Karpas-422 (cell line): ENCODE results near the gene COL6A6. TPM values are rescaled to one million over a fixed set of nuclear protein-coding genes. Genes with fewer than 3 reads are reported as not detected.

Experiments
- DNase-seq: peaks from one replicate; pipeline ENCODE4 v3.0.0-alpha.2; 2015
- H2AFZ ChIP-seq: fragments of 200-600 bp; sonication (generic); 2 replicates; pipeline ENCODE4 v1.6.1; 2014; ENCODE audit warnings: antibody characterized with exemption, low read length, mixed read lengths
- H3K27ac ChIP-seq: fragments of 200-600 bp; sonication (generic); 2 replicates; pipeline ENCODE4 v1.5.1; 2014; ENCODE audit warnings: mild to moderate bottlenecking, low read length, moderate library complexity
- H3K27me3 ChIP-seq: fragments of 200-600 bp; sonication (generic); 2 replicates; pipeline ENCODE4 v1.6.1; 2014; ENCODE audit warnings: low read length, mixed read lengths
- H3K36me3 ChIP-seq: fragments of 200-600 bp; sonication (generic); 2 replicates; pipeline ENCODE4 v1.6.1; 2014; ENCODE audit warnings: low read length, mixed read lengths; ENCODE audit not compliant: insufficient read depth
- H3K4me1 ChIP-seq: fragments of 200-600 bp; sonication (generic); 2 replicates; pipeline ENCODE4 v1.6.1; 2014; ENCODE audit warnings: mild to moderate bottlenecking, low read length, mixed read lengths
- H3K4me2 ChIP-seq: fragments of 200-600 bp; sonication (generic); 2 replicates; pipeline ENCODE4 v1.6.1; 2014; ENCODE audit warnings: low read length, low read depth, mild to moderate bottlenecking; ENCODE audit not compliant: poor library complexity, severe bottlenecking
- H3K4me3 ChIP-seq: fragments of 200-600 bp; sonication (generic); 2 replicates; pipeline ENCODE4 v1.5.1; 2014; ENCODE audit warnings: mild to moderate bottlenecking, antibody characterized with exemption, low read length, mixed read lengths
- H3K79me2 ChIP-seq: fragments of 200-600 bp; sonication (generic); 2 replicates; pipeline ENCODE4 v1.6.1; 2014; ENCODE audit warnings: mild to moderate bottlenecking, low read length, mixed read lengths
- H3K9ac ChIP-seq: fragments of 200-600 bp; sonication (generic); 2 replicates; pipeline ENCODE4 v1.6.0; 2014; ENCODE audit warnings: low read length
- H3K9me2 ChIP-seq: fragments of 200-600 bp; sonication (generic), shearing (Covaris generic); replicated peaks from 2 replicates; pipeline ENCODE4 v1.6.0; 2014; ENCODE audit warnings: mild to moderate bottlenecking, low read length, moderate library complexity; ENCODE audit not compliant: insufficient read depth
- H3K9me3 ChIP-seq: fragments of 300-700, 200-600 bp; sonication (generic); 2 replicates; pipeline ENCODE4 v1.6.1; 2014; ENCODE audit warnings: low read length, mixed read lengths
- H4K20me1 ChIP-seq: fragments of 200-600 bp; sonication (generic); 2 replicates; pipeline ENCODE4 v1.6.1; 2014; ENCODE audit warnings: mild to moderate bottlenecking, antibody characterized with exemption, low read length, low read depth; ENCODE audit not compliant: insufficient read depth
- total RNA-seq: library from RNA; depleted of rRNA; stranded (reverse); fragments of >200 nt; shearing (Covaris generic); gene quantifications from 2 replicates; pipeline ENCODE4 v1.2.3, GENCODE V29; 2014; ENCODE audit warnings: low replicate concordance

Gene COL6A6
- total RNA-seq, 1 experiment from 2014 or later, result not detected

DNA sequence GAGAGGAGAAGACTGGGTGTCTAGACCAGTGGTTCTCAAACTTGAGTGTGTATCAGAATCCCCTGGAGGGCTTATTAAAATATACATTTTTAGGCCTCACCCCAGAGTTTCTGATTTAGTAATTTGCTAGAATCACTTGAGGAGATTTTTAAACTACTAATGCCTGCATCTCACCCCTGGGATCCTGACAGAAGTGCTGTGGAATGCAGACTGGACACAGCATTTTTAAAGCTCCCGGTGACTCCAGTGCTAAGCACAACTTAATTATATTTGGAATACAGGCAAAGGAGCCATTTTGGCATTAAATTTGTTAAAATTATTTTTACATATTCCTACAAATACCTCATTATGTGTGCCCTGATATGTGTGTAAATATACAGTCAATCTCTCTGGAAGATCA, 26.7 kb upstream of the COL6A6 start:
- Histone ChIP-seq H3K9ac (no peak overlapping the region), H3K36me3 (no peaks in the 10 kb centered on the region), H3K4me1 (no peaks in the 10 kb centered on the region), H3K4me3 (no peak overlapping the region), H3K4me2 (no peak overlapping the region), H3K27ac (no peak overlapping the region), H3K9me2 (no peaks in the 10 kb centered on the region), H4K20me1 (no peaks in the 10 kb centered on the region), H3K79me2 (no peaks in the 10 kb centered on the region), H2AFZ (no peak overlapping the region), H3K9me3 (no peaks in the 10 kb centered on the region), H3K27me3 (no peaks in the 10 kb centered on the region)
- DNase-seq, result no peak

- Histone ChIP-seq H3K9ac (no peak overlapping the region), H3K4me2 (no peak overlapping the region), H3K9me2 (no peaks in the 10 kb centered on the region), H3K36me3 (no peaks in the 10 kb centered on the region), H4K20me1 (no peaks in the 10 kb centered on the region), H3K9me3 (no peaks in the 10 kb centered on the region), H3K4me3 (no peak overlapping the region), H3K27ac (no peak overlapping the region), H3K79me2 (no peaks in the 10 kb centered on the region), H2AFZ (no peak overlapping the region), H3K27me3 (no peaks in the 10 kb centered on the region), H3K4me1 (no peaks in the 10 kb centered on the region)
- DNase-seq, result no peak
Observed at GRCh38 chr3:130491431-130491830, 25.5 kb upstream of the COL6A6 start.

GRCh38 chr3:130504701-130505100, 12.3 kb upstream of the COL6A6 start:
- Histone ChIP-seq H4K20me1 (no peaks in the 10 kb centered on the region), H3K36me3 (no peaks in the 10 kb centered on the region), H3K27me3 (no peaks in the 10 kb centered on the region), H3K4me2 (no peak overlapping the region), H3K9ac (no peak overlapping the region), H3K9me3 (no peaks in the 10 kb centered on the region), H3K4me1 (no peaks in the 10 kb centered on the region), H3K79me2 (no peaks in the 10 kb centered on the region), H3K9me2 (no peaks in the 10 kb centered on the region), H3K27ac (no peak overlapping the region), H2AFZ (no peak overlapping the region), H3K4me3 (no peak overlapping the region)
- no peak for DNase-seq

DNA sequence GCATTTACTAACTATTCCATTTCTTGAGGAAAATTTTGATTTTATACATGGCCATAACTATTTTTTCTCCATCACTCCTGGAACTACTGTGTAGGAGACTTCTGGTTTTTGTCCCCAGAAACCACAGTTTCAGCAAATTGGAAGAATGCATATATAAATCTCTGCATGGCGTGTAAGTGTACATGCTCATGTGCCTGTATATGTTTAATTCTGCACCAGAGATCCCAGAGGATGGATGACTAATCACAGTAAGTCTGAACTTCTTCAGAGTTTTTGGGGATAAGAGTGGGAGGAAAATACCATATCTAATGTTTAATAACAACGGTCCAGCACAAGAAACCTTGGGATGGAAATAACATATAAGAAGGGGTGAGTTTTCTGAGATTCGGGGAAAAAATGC, 10.9 kb upstream of the COL6A6 start:
- no peak for DNase-seq

DNA sequence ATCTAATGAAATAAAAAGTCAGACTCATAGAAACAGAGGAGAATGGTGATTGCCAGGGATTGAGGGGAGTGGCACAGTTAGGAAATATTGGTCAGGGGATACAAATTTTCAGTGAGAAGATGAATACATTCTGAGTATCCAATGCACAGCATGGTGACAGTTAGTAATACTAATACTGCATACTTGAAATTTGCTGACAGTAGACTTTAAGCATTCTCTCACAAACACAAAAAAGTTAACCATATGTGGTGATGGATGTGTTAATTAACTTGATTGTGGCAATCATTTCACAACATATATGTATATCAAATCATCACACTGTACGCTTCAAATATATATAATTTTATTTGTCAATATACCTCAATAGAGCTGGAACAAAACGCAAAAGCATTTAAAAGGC, 9.2 kb upstream of the COL6A6 start:
- Histone ChIP-seq H3K27me3 (no peaks in the 10 kb centered on the region), H3K79me2 (no peaks in the 10 kb centered on the region), H3K4me3 (no peak overlapping the region), H3K27ac (no peak overlapping the region), H3K9me3 (no peaks in the 10 kb centered on the region), H3K9me2 (no peaks in the 10 kb centered on the region), H3K4me1 (no peaks in the 10 kb centered on the region), H3K9ac (no peak overlapping the region), H2AFZ (no peak overlapping the region), H3K36me3 (no peaks in the 10 kb centered on the region), H4K20me1 (no peaks in the 10 kb centered on the region), H3K4me2 (no peak overlapping the region)
- no peak for DNase-seq

More for the DNA sequence above, 10.9 kb upstream of the COL6A6 start:
- H3K27ac ChIP-seq, result no peak overlapping the region
- H3K9me3 ChIP-seq, result no peaks in the 10 kb centered on the region
- no peaks in the 10 kb centered on the region for H4K20me1 ChIP-seq
- H3K4me3 ChIP-seq, result no peak overlapping the region
- no peaks in the 10 kb centered on the region for H3K4me1 ChIP-seq
- H3K9me2 ChIP-seq, result no peaks in the 10 kb centered on the region
- no peak overlapping the region for H3K9ac ChIP-seq
- no peak overlapping the region for H2AFZ ChIP-seq
- H3K79me2 ChIP-seq, result no peaks in the 10 kb centered on the region
- no peaks in the 10 kb centered on the region for H3K27me3 ChIP-seq
- no peaks in the 10 kb centered on the region for H3K36me3 ChIP-seq
- no peak overlapping the region for H3K4me2 ChIP-seq

- H3K27ac ChIP-seq, result no peak overlapping the region
- H3K27me3 ChIP-seq, result no peaks in the 10 kb centered on the region
- no peaks in the 10 kb centered on the region for H3K36me3 ChIP-seq
- no peak for DNase-seq
- H3K4me3 ChIP-seq, result no peak overlapping the region
- no peak overlapping the region for H2AFZ ChIP-seq
- no peak overlapping the region for H3K9ac ChIP-seq
- H3K4me2 ChIP-seq, result no peak overlapping the region
- no peaks in the 10 kb centered on the region for H3K79me2 ChIP-seq
- H3K4me1 ChIP-seq, result no peaks in the 10 kb centered on the region
- H3K9me3 ChIP-seq, result no peaks in the 10 kb centered on the region
- no peaks in the 10 kb centered on the region for H3K9me2 ChIP-seq
- H4K20me1 ChIP-seq, result no peaks in the 10 kb centered on the region
Observed at GRCh38 chr3:130509008-130509407, 8.0 kb upstream of the COL6A6 start.

DNA sequence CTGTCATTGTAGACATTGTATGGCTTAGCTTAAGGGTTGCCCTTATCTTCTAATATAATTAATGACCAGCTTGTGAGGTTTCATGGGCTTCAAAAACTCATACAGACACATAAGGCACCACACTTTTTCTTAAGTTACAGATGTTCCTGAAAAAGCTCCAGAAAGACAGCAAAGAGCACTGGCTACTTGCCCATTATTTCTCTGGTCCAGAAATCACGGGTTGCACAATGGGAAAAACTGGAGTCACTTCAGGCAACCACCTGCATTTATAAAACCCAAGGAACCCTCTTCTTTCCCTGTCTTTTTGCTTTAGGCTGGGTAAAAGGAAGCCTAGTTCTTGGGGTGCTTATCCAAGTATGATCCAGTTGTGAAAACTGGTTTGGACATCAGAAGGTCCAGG, 2.3 kb upstream of the COL6A6 start:
- Histone ChIP-seq H3K79me2 (no peaks in the 10 kb centered on the region), H3K27ac (no peak overlapping the region), H3K9ac (no peak overlapping the region), H3K4me2 (no peak overlapping the region), H3K4me1 (no peaks in the 10 kb centered on the region), H3K27me3 (no peaks in the 10 kb centered on the region), H2AFZ (no peak overlapping the region), H3K4me3 (no peak overlapping the region), H3K36me3 (no peaks in the 10 kb centered on the region), H4K20me1 (no peaks in the 10 kb centered on the region), H3K9me2 (no peaks in the 10 kb centered on the region), H3K9me3 (no peaks in the 10 kb centered on the region)
- DNase-seq, result no peak

DNA sequence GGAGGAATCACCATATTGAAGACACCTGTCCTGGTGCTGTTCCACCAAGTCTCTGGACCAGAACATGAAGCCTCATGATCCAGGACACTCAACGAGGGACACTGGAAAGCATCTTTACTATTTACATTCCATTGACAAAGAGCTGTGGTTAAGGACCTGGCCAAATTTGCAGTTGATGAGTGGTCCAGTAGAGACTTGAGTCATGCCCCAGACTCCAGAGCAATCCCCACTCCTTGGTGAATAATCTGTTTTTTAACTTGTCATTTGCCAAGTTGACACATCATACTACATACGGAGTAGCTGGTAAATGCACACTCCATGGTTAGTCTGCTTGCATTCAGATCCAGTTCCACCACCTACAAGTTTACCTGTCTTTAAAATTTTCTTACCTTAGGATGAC, 1.2 kb upstream of the COL6A6 start:
- Histone ChIP-seq H3K27me3 (no peaks in the 10 kb centered on the region), H2AFZ (no peak overlapping the region), H4K20me1 (no peaks in the 10 kb centered on the region), H3K79me2 (no peaks in the 10 kb centered on the region), H3K4me1 (no peaks in the 10 kb centered on the region), H3K36me3 (no peaks in the 10 kb centered on the region), H3K9me3 (no peaks in the 10 kb centered on the region), H3K4me2 (no peak overlapping the region), H3K9ac (no peak overlapping the region), H3K9me2 (no peaks in the 10 kb centered on the region), H3K27ac (no peak overlapping the region), H3K4me3 (no peak overlapping the region)
- no peak for DNase-seq

DNA sequence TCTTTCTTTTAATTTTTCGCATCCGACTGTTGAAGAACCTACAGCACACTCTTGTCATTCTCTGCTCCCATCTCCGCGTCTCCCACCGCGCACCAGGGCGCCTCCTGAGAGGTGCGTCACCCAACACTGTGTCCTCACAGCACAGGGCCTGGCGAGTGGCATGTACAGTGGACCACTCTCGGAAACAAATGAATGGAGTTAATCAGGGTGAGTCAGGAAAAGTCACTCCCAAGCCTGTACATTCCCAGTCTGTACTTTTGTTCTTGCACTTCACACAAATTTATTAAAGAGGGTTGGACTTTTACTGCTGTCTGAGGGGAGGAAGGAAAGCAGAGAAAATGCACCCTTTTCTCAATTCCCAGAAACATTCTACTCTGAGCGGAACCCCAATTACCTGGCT, 625 bp downstream of the COL6A6 start:
- Histone ChIP-seq H3K9me3 (no peaks in the 10 kb centered on the region), H3K79me2 (no peaks in the 10 kb centered on the region), H3K27ac (no peak overlapping the region), H3K36me3 (no peaks in the 10 kb centered on the region), H3K27me3 (no peaks in the 10 kb centered on the region), H3K9ac (no peak overlapping the region), H4K20me1 (no peaks in the 10 kb centered on the region), H3K9me2 (no peaks in the 10 kb centered on the region), H3K4me2 (no peak overlapping the region), H2AFZ (no peak overlapping the region), H3K4me3 (no peak overlapping the region), H3K4me1 (no peaks in the 10 kb centered on the region)
- no peak for DNase-seq
